ENCODE measurements around the gene KCNAB1. TPM values are rescaled to one million over a fixed set of nuclear protein-coding genes. Genes with fewer than 3 reads are reported as not detected.

Gene KCNAB1
- total RNA-seq, 3 donors from 2014 or later: 0.65 to 13.5 (median 1.2) TPM

GRCh38 chr3:156472150-156472549 is 351.8 kb downstream of the KCNAB1 start:
- ATAC-seq: no peak
- no peak for TF ChIP-seq CTCF (IDR thresholded peaks at IDR 0.05)
- H3K4me1 ChIP-seq (ENCODE audit: low read depth): no peaks in the 10 kb centered on the region

GRCh38 chr3:156472684-156473083 is 352.3 kb downstream of the KCNAB1 start:
- no peak for DNase-seq
- intact Hi-C loops (cut with DNase I, micrococcal nuclease): no loop called here
- ATAC-seq: no peak
- no peak overlapping the region for H3K4me3 ChIP-seq
- no peak for TF ChIP-seq CTCF (IDR thresholded peaks at IDR 0.05)
- H3K4me1 ChIP-seq (ENCODE audit: low read depth): no peaks in the 10 kb centered on the region
- no peaks in the 10 kb centered on the region for H3K36me3 ChIP-seq (ENCODE audit: low read depth)
- no peaks in the 10 kb centered on the region for H3K9me3 ChIP-seq

More at GRCh38 chr3:156472150-156472549, 351.8 kb downstream of the KCNAB1 start:
- no peak overlapping the region for H3K4me3 ChIP-seq
- H3K9me3 ChIP-seq: no peaks in the 10 kb centered on the region
- no peak for DNase-seq
- intact Hi-C loops (cut with DNase I, micrococcal nuclease): no loop called here
- no peaks in the 10 kb centered on the region for H3K36me3 ChIP-seq (ENCODE audit: low read depth)

GRCh38 chr3:156473341-156473740 is 353.0 kb downstream of the KCNAB1 start:
- no peak overlapping the region for H3K4me3 ChIP-seq
- H3K4me1 ChIP-seq (ENCODE audit: low read depth): no peaks in the 10 kb centered on the region
- ATAC-seq (no peak), DNase-seq (no peak)
- TF ChIP-seq CTCF (IDR thresholded peaks at IDR 0.05): no peak
- no peaks in the 10 kb centered on the region for H3K9me3 ChIP-seq
- intact Hi-C loops (cut with DNase I, micrococcal nuclease): no loop called here
- no peaks in the 10 kb centered on the region for H3K36me3 ChIP-seq (ENCODE audit: low read depth)

GRCh38 chr3:156474560-156475389 is 354.4 kb downstream of the KCNAB1 start:
- DNase-seq (no peak), ATAC-seq (no peak)
- TF ChIP-seq CTCF (IDR thresholded peaks at IDR 0.05): no peak
- no peaks in the 10 kb centered on the region for H3K36me3 ChIP-seq (ENCODE audit: low read depth)
- intact Hi-C loops (cut with DNase I, micrococcal nuclease): no loop called here
- H3K9me3 ChIP-seq: no peaks in the 10 kb centered on the region
- H3K4me1 ChIP-seq (ENCODE audit: low read depth): no peaks in the 10 kb centered on the region
- H3K4me3 ChIP-seq: no peak overlapping the region

GRCh38 chr3:156477323-156477722 is 356.9 kb downstream of the KCNAB1 start:
- H3K4me1 ChIP-seq (ENCODE audit: low read depth): no peaks in the 10 kb centered on the region
- H3K36me3 ChIP-seq (ENCODE audit: low read depth): no peaks in the 10 kb centered on the region
- no peaks in the 10 kb centered on the region for H3K9me3 ChIP-seq
- intact Hi-C loops (cut with DNase I, micrococcal nuclease): no loop called here
- DNase-seq: no peak
- ATAC-seq: no peak
- no peak overlapping the region for H3K4me3 ChIP-seq
- no peak for TF ChIP-seq CTCF (IDR thresholded peaks at IDR 0.05)

Measured in mucosa of descending colon (tissue), 3 donors.